AG04449 (cell line): ENCODE results near the gene ARPC4.
A peak's percentile ranks its signal among the peaks of the same experiment; 100 is the strongest.

Source experiments
- CTCF ChIA-PET: fragments of 350-600 bp; formaldehyde crosslinking; extraction: SDS; loops from one replicate; lab custom pipeline; 2021; ENCODE audit warnings: antibody characterized with exemption; lab: Yijun Ruan, JAX
- POLR2A ChIA-PET: fragments of 400-600, 350-600 bp; formaldehyde crosslinking; extraction: SDS; loops from one replicate; lab custom pipeline; 2020; ENCODE audit warnings: antibody characterized with exemption, inconsistent platforms; lab: Yijun Ruan, JAX
- DNase-seq: peaks from one replicate; pipeline ENCODE4 v3.0.0-alpha.2; 2010; ENCODE audit warnings: low read depth, low spot score
- H3K4me3 ChIP-seq: 2 replicates; pipeline ENCODE4 v1.5.1; 2011; ENCODE audit warnings: low read depth, mild to moderate bottlenecking, control low read depth, low read length
- TF ChIP-seq, protein P1 (sequence below): IDR thresholded peaks from one replicate; pipeline ENCODE4 v1.5.1; 2011; ENCODE audit warnings: mild to moderate bottlenecking, moderate library complexity, low read length, control low read depth, inconsistent platforms; ENCODE audit not compliant: insufficient read depth; ENCODE audit errors: missing control alignments

Gene ARPC4

GRCh38 chr3:9808345-9809037 lies 15.6 kb downstream of the ARPC4 start:
- POLR2A ChIA-PET: interaction anchor here (0.7 to 1.2 kb wide), 3 partner anchors 16 to 124 kb away, joined by 3 to 4 read pairs (median 4); partner anchors contain the start of genes ARPC4 and TADA3
- CTCF ChIA-PET: interaction anchor here (0.8 to 2.4 kb wide), 4 partner anchors 9 to 138 kb away, joined by 3 to 7 read pairs (median 4); partner anchors contain the start of genes ARPC4 and TADA3
- H3K4me3 ChIP-seq: no peak overlapping the region
- TF ChIP-seq, protein P1, sequence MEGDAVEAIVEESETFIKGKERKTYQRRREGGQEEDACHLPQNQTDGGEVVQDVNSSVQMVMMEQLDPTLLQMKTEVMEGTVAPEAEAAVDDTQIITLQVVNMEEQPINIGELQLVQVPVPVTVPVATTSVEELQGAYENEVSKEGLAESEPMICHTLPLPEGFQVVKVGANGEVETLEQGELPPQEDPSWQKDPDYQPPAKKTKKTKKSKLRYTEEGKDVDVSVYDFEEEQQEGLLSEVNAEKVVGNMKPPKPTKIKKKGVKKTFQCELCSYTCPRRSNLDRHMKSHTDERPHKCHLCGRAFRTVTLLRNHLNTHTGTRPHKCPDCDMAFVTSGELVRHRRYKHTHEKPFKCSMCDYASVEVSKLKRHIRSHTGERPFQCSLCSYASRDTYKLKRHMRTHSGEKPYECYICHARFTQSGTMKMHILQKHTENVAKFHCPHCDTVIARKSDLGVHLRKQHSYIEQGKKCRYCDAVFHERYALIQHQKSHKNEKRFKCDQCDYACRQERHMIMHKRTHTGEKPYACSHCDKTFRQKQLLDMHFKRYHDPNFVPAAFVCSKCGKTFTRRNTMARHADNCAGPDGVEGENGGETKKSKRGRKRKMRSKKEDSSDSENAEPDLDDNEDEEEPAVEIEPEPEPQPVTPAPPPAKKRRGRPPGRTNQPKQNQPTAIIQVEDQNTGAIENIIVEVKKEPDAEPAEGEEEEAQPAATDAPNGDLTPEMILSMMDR: peak; percentile 28
- no peak for DNase-seq

DNA sequence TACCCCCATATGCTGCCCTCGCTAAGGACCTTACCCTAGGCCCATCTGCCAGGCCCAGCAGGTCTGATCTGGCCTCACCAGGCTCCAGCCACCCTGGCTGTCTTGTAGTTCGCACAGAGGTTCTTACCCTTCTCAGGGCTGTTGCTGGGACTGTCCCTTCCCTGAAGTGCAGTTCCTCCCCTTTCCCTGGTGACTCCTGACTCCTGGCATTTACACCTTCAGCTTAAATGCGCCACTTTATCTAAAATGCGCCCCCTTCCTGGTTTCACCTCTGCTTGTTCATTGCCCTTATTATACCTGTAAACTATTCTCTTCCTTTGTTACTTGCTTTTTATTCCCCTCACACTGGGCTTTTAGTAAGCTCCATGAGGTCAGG lies 16.3 kb downstream of the ARPC4 start:
- DNase-seq: no peak

DNA sequence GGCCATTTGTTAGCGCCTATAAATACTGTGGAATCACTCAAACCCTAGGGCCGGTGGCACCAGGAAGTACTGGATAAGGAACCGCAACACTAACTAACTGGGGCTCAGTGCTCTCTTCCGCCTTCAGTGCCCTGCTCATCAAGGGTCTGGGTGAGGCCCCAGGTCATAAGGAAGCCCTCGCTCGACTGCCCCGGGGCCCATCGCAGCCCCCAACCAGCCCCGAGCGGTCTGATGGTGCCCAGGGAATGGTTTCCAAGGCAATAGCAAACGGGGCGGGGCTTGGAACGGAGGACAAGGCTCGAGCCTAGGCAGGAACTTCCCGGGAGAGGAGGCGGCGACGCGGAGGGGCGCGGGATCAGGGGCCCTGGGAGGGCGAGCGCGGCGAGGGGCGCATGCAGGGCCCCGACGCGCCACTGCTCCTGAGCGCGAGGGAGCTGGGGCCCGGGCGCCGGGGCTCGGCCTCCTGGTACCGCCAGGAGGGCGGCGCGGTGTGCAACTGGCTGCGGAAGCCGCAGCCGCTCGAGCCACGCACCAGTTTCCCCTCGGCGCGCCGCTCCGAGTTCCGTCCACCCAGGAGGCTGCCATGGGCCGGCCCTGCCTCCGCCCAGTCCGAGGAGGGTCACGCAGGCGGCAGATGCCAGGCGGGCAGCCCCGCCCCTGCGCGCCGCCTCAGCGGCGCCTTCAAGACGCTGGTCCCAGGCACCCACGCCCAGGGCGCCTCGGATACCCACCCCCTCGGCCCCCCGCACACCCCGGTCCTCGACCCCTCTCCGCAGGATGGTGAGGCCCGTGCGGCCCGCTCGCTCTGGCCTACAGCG lies 16.9 kb downstream of the ARPC4 start, which contains the start of gene TTLL3:
TTLL3 (plus strand) TSS at position 648 of the 818 bp plus-strand sequence. CDS start 400 bp downstream, outside the sequence.
- ChIA-PET CTCF (interaction anchor here (0.8 kb wide), 1 partner anchor 137 kb away, joined by 4 read pairs; no protein-coding TSS in a partner anchor), POLR2A (interaction anchor here (0.9 to 1.2 kb wide), 2 partner anchors 17 to 123 kb away, joined by 3 to 4 read pairs; partner anchors contain the start of gene ARPC4)
- TF ChIP-seq, protein P1: no peak

More for the DNA sequence above, 16.3 kb downstream of the ARPC4 start:
- TF ChIP-seq, protein P1: no peak
- ChIA-PET POLR2A (interaction anchor here (0.9 to 1.2 kb wide), 2 partner anchors 16 to 123 kb away, joined by 3 to 4 read pairs; partner anchors contain the start of gene ARPC4), CTCF (interaction anchor here (0.8 to 2.4 kb wide), 2 partner anchors 16 to 137 kb away, joined by 4 to 7 read pairs; partner anchors contain the start of genes ARPC4 and TADA3)
- no peak overlapping the region; the same call in 1 of the 2 replicates for H3K4me3 ChIP-seq

DNA sequence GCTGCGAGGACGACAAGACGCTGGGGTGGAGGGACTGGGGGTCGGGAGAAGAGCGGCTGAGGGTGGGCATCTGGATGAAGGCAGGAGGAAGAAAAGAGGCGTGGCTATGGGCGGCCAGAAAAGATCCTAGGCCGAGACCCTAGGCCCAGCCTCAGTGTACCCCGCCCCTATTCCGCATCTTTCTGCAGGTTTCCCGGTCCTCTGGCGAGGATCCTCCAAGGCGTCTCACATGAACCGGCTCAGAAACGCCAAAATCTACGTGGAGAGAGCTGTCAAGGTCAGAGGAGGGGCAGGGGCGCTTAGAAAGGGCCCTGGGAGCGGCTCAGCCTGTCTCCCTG lies 17.5 kb downstream of the ARPC4 start:
- TF ChIP-seq, protein P1: no peak
- ChIA-PET POLR2A (no interaction called here), CTCF (interaction anchor here (0.7 kb wide), 1 partner anchor 10 kb away, joined by 3 read pairs; no protein-coding TSS in a partner anchor)
- peak overlapping the region; percentile 60 for H3K4me3 ChIP-seq
- no peak for DNase-seq

More for the DNA sequence above, 16.9 kb downstream of the ARPC4 start, which contains the start of gene TTLL3:
- H3K4me3 ChIP-seq: peak within 1 kb of the TSS; percentile 60
- no peak for DNase-seq

DNA sequence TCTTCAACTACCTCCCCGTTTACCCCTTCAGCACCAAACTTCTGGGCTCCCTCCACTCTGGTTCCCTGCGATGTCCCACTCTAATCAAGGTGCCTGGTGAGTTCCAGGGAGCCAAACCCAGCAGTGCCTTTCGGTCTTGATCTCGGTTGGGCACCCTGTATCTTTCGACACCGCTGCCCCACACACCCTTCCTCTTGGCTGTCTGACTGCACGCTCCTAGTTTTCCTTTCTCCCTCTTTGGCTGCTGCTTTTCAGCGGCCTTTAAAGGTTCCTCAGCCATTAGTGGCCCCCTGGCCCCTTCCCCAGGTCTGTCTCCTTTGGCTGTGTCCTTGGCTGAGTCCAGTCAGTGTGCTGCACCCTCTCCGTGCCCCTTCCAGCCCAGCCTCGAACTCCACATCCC lies 18.0 kb downstream of the ARPC4 start:
- POLR2A ChIA-PET: no interaction called here
- CTCF ChIA-PET: interaction anchor here (0.7 kb wide), 1 partner anchor 9 kb away, joined by 3 read pairs; no protein-coding TSS in a partner anchor
- no peak for DNase-seq
- TF ChIP-seq, protein P1: no peak
- peak overlapping the region; percentile 60 for H3K4me3 ChIP-seq
